ENCODE results near the gene PCGF1.

PCGF1 gene

DNA sequence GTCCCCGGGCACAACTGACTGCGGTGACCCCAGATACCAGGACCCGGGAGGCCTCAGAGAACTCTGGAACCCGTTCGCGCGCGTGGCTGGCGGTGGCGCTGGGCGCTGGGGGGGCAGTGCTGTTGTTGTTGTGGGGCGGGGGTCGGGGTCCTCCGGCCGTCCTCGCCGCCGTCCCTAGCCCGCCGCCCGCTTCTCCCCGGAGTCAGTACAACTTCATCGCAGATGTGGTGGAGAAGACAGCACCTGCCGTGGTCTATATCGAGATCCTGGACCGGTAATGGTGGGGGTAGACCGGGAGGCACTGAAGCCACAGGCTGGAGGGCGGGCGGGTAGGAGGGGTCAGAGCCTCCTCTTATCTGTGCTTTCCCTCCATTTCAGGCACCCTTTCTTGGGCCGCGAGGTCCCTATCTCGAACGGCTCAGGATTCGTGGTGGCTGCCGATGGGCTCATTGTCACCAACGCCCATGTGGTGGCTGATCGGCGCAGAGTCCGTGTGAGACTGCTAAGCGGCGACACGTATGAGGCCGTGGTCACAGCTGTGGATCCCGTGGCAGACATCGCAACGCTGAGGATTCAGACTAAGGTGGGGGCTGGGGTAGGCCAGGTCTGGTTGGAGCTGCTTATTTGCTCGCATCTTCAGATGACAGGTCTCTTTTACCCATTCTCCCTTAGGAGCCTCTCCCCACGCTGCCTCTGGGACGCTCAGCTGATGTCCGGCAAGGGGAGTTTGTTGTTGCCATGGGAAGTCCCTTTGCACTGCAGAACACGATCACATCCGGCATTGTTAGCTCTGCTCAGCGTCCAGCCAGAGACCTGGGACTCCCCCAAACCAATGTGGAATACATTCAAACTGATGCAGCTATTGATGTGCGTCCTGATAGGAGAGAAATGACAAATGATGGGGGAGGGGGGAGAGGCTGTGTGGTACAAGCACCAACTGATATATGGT is 23.0 kb upstream of the PCGF1 start:
- no peaks in the 10 kb centered on the region for H3K9me2 ChIP-seq (replicated peaks; ENCODE audit: control insufficient read depth, low read length)
- H3K27ac ChIP-seq (ENCODE audit: low read depth, low read length) = peak overlapping the region; percentile 68
- peak overlapping the region; percentile 94 for H3K4me2 ChIP-seq (ENCODE audit: low read length)
- peak overlapping the region; percentile 99 for H3K4me3 ChIP-seq (ENCODE audit: low read length)
- H3K27me3 ChIP-seq (ENCODE audit: control insufficient read depth, low read length) = no peaks in the 10 kb centered on the region
- H3K4me1 ChIP-seq (ENCODE audit: control insufficient read depth, low read length) = peaks cover 43% of the 10 kb centered on the region
- H3K36me3 ChIP-seq (ENCODE audit: control insufficient read depth, low read length) = peaks cover 66% of the 10 kb centered on the region
- no peak for TF ChIP-seq EZH2phosphoT487 (IDR thresholded peaks at IDR 0.05; ENCODE audit: borderline replicate concordance, low read length)
- TF ChIP-seq, protein P1, sequence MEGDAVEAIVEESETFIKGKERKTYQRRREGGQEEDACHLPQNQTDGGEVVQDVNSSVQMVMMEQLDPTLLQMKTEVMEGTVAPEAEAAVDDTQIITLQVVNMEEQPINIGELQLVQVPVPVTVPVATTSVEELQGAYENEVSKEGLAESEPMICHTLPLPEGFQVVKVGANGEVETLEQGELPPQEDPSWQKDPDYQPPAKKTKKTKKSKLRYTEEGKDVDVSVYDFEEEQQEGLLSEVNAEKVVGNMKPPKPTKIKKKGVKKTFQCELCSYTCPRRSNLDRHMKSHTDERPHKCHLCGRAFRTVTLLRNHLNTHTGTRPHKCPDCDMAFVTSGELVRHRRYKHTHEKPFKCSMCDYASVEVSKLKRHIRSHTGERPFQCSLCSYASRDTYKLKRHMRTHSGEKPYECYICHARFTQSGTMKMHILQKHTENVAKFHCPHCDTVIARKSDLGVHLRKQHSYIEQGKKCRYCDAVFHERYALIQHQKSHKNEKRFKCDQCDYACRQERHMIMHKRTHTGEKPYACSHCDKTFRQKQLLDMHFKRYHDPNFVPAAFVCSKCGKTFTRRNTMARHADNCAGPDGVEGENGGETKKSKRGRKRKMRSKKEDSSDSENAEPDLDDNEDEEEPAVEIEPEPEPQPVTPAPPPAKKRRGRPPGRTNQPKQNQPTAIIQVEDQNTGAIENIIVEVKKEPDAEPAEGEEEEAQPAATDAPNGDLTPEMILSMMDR (IDR thresholded peaks at IDR 0.05; ENCODE audit: low read depth, low read length, poor library complexity, severe bottlenecking) = no peak
- peaks cover 11% of the 10 kb centered on the region for H3F3A ChIP-seq (ENCODE audit: control insufficient read depth, insufficient read depth)
- H3K9me3 ChIP-seq (ENCODE audit: control insufficient read depth, insufficient read depth, low read length) = no peaks in the 10 kb centered on the region
- H4K20me1 ChIP-seq (ENCODE audit: control insufficient read depth, insufficient read depth, low read depth, low read length) = no peaks in the 10 kb centered on the region
- H3K79me2 ChIP-seq (ENCODE audit: control insufficient read depth, low read length) = peaks cover 48% of the 10 kb centered on the region

- Histone ChIP-seq H4K20me1 (ENCODE audit: control insufficient read depth, insufficient read depth, low read depth, low read length) (no peaks in the 10 kb centered on the region), H3K4me1 (ENCODE audit: control insufficient read depth, low read length) (peaks cover 43% of the 10 kb centered on the region), H3K36me3 (ENCODE audit: control insufficient read depth, low read length) (peaks cover 72% of the 10 kb centered on the region), H3K4me3 (ENCODE audit: low read length) (peak within 1 kb of the TSS; percentile 99), H3K9me2 (replicated peaks; ENCODE audit: control insufficient read depth, low read length) (no peaks in the 10 kb centered on the region), H3K4me2 (ENCODE audit: low read length) (peak within 1 kb of the TSS; percentile 94), H3K79me2 (ENCODE audit: control insufficient read depth, low read length) (peaks cover 48% of the 10 kb centered on the region), H3F3A (ENCODE audit: control insufficient read depth, insufficient read depth) (peaks cover 11% of the 10 kb centered on the region), H3K27me3 (ENCODE audit: control insufficient read depth, low read length) (no peaks in the 10 kb centered on the region), H3K27ac (ENCODE audit: low read depth, low read length) (peak within 1 kb of the TSS; percentile 68), H3K9me3 (ENCODE audit: control insufficient read depth, insufficient read depth, low read length) (no peaks in the 10 kb centered on the region)
- TF ChIP-seq, protein P1 (IDR thresholded peaks at IDR 0.05; ENCODE audit: low read depth, low read length, poor library complexity, severe bottlenecking) = no peak
- TF ChIP-seq EZH2phosphoT487 (IDR thresholded peaks at IDR 0.05; ENCODE audit: borderline replicate concordance, low read length) = no peak
These were observed 22.1 kb upstream of the PCGF1 start, which contains the start of the genes AUP1 and HTRA2 for GRCh38 chr2:74529357-74530238. TSS of gene AUP1 (minus strand) at chr2:74529706. CDS start at chr2:74529629, 77 bp downstream. TSS of gene HTRA2 (plus strand) at chr2:74529933. CDS start at chr2:74530007, 74 bp downstream.

- no peak for TF ChIP-seq EZH2phosphoT487 (IDR thresholded peaks at IDR 0.05; ENCODE audit: borderline replicate concordance, low read length)
- TF ChIP-seq, protein P1 (IDR thresholded peaks at IDR 0.05; ENCODE audit: low read depth, low read length, poor library complexity, severe bottlenecking) = peak; percentile 32
- H3K27me3 ChIP-seq (ENCODE audit: control insufficient read depth, low read length) = no peaks in the 10 kb centered on the region
- no peaks in the 10 kb centered on the region for H4K20me1 ChIP-seq (ENCODE audit: control insufficient read depth, insufficient read depth, low read depth, low read length)
- H3K9me2 ChIP-seq (replicated peaks; ENCODE audit: control insufficient read depth, low read length) = no peaks in the 10 kb centered on the region
- H3K4me3 ChIP-seq (ENCODE audit: low read length) = peak overlapping the region; percentile 99
- peaks cover 72% of the 10 kb centered on the region for H3K36me3 ChIP-seq (ENCODE audit: control insufficient read depth, low read length)
- H3K4me2 ChIP-seq (ENCODE audit: low read length) = peak overlapping the region; percentile 94
- peaks cover 43% of the 10 kb centered on the region for H3K4me1 ChIP-seq (ENCODE audit: control insufficient read depth, low read length)
- peaks cover 48% of the 10 kb centered on the region for H3K79me2 ChIP-seq (ENCODE audit: control insufficient read depth, low read length)
- peak overlapping the region; percentile 68 for H3K27ac ChIP-seq (ENCODE audit: low read depth, low read length)
- no peaks in the 10 kb centered on the region for H3K9me3 ChIP-seq (ENCODE audit: control insufficient read depth, insufficient read depth, low read length)
- H3F3A ChIP-seq (ENCODE audit: control insufficient read depth, insufficient read depth) = peaks cover 11% of the 10 kb centered on the region
These were observed 21.3 kb upstream of the PCGF1 start for GRCh38 chr2:74528600-74529356.
